ENCODE data around the gene SLC39A6.
"Not testable (repeated sequence)": the region's sequence is repeated elsewhere in the genome, so short reads cannot be mapped to it uniquely, and the experiment has no call there.

Gene SLC39A6

DNA sequence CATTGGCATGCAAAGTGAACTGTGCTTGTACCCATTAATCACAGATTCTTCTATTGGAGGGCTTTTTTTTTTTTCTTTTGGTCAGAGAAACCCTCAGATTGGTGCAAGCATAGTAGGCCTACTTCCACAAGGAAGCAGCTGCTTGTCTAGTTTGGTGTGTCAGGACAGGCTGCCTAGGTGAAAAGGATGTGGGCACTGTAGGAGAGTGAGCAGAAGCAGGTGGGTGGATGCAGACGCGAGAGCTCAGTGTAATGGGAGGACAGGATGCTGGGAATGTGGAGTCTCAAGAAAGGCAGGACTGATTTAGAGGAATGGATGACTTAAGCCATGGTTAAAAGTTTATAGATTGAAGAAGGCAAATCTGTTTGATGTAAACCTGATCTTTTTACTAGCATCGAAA lies 3.6 kb upstream of the SLC39A6 start:
- DNase-seq, result no peak

DNA sequence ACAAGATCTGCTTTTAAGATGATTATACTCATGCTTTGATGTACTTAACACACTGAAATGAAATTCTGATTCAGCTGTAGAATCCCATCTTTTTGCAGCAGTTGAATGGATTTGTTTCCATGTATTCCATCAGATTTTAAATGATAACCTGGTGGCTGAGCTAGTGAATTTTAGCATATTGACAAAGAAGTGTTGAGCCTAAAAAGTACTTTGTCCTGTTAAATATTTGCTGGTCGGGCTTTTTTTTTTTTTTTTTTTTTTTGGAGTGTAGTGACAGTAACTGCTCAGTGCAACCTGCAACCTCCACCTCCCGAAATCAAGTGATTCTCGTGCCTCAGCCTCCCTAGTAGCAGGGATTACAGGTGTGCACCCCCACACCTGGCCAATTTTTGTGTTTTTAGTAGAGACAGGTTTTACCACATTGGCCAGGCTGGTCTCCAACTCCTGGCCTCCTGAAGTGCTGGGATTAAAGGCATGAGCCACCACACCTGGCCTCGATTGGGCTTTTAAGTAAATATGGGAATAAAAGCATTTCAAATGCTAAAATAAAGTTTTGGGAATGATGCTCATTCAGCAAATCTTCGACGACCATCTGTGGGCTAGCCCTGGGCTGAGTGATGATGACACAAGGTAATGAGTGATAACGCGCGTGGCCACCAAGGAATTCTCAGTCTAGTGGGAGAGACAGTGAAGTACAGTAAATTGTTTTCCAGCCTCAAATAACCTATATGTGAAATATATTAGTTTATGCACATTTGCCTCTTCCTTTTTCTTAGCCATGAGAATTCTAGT lies 2.7 kb upstream of the SLC39A6 start:
- DNase-seq, result no peak

DNA sequence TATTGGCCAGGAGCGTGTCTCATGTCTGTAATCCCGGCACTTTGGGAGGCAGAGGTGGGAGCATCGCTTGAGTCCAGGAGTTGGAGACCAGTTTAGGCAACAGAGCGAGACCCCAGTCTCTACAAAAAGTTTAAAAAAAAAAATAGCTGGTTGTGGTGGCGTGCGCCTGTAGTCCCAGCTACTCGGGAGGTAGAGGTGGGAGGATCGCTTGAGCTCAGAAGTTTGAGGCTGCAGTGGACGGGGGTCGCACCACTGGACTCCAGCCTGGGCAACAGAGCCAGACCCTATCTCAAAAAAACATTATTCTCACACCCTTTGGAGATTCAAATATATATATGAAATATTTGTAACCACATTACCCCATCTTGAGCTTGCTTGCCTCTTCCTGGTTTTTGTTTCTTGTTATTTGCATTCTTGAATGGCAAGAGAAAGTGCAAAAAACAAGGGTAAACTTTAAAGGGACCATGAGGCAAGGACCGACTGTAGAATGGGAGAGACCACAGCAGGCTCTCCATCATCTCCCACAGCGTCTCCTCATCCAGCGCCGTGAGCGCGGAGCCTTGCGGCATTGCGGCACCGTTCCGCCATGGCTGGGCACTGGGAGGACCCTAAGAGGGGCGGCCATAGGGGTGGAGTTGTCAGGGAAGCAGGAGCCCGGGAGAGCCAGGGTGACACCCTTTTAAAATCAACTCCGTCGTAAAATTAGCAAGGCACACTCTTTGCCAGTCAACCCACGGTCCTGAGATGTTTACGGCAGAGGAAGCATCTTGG lies 1.9 kb upstream of the SLC39A6 start:
- DNase-seq, result no peak

DNA sequence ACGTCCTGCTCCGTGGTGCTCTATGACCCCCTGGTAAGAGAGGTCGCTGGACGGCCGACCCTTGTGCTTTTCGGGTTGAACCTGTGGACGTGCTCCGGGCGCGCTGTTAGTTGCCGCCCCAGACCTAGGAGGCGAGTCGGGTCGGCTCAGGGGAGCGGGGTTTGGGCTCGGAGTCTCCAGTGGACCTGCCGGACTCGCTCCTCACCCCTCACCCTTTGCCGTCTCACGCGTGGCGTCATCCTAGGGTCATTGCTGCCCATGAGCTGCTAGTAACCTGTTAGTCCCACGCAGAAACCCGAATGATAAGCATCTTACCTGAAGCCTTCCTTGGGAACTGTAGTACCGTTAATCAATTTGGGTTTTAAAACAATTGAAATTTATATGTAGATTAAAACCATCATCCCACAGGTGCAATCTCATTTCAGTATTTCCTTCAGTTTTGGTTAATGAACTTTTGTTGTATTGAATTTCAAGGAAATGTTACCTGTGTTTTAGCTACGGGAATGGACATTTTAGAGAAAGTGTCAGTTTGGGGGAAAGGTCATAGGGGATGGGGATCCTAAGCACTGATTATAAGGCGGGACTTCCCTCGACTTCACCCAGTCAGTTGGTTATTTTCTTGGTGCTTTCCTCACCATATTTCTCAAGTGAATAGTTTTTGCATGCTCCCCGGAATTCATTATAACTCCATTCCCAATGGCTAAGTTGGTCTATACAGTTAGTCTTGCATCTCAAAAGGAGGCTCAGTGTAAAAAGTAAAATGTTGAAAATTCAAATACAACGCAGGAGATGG lies 1.1 kb upstream of the SLC39A6 start:
- DNase-seq, result no peak

DNA sequence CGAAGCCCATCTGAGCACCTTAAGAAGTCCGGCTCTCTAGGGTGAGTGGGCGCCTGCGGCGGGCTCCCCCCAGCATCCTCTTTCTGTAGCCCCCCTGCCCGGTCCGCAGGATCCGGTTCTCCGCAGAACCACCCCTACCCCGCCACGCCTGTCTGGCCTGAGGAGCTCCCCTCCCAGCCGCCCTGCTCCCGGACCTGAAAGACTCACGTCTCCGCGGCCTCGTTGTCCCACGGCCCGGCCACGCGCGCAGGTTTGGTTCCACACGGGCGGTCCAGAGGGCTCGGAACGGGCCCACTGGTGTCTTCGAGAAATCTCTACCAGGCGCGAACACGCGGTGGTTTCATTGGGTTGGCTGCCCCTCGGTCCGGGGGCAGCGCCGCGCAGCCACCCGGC lies 237 bp downstream of the SLC39A6 start:
- no peak for DNase-seq

GRCh38 chr18:36128530-36128870 lies 640 bp downstream of the SLC39A6 start:
- DNase-seq, result no peak

- no peak for DNase-seq
These were observed 1.2 kb downstream of the SLC39A6 start for GRCh38 chr18:36127836-36128529.

DNA sequence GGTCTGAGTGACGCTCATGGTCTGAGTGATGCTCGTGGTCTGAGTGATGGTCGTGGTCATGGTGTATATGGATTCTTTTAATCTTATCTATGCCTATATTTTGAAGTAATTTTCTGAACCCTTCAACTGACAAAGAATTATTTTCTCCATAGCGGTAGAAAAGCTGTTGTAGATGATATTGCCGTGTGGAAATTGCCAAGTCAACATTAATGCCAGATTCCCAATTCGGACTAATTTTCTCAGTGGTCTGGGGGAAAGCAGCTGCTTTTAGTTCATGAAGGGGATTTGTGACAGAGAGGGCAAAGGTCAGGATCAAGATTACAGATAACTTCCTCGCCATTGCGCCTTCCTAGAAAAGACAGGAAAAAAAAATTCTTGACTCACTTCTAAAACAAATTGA lies 2.5 kb downstream of the SLC39A6 start:
- no peak for DNase-seq

- DNase-seq, result no peak
These were observed 4.3 kb downstream of the SLC39A6 start for GRCh38 chr18:36124841-36125240.

- no peak for DNase-seq
These were observed 8.8 kb downstream of the SLC39A6 start for GRCh38 chr18:36120297-36120696.

DNA sequence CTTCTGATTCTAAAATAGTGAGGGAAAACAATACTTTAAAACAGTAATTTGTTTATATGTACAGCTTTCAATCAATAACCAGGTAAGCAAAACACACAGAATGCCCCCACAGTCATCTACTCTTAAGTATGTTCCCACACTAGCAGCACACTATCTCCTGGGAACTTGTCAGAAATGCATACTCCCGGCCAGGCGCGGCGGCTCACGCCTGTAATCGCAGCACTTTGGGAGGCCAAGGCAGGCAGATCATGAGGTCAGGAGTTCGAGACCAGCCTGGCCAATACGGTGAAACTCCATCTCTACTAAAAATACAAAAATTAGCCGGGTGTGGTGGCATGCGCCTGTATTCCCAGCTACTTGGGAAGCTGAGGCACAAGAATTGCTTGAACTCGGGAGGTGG lies 12.4 kb downstream of the SLC39A6 start:
- DNase-seq, result not testable (repeated sequence)

DNA sequence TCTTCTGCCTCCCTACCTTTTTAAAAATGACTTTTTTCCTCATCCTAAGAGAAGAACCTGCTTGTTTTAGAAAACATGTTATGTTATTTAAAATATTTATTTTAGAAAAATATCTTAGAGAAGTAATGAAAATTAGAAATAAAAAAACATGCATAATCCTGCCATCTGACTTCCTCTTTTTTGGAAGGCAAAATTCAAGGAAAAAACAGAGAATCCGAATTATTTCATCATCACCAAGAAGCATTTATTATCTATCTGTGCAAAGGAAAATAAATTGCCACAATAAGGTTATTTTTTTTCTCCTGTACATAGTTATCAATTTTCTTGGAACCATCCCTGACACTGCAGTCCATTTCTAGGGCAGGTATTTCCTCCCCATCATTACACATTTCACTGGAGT lies 14.4 kb downstream of the SLC39A6 start:
- no peak for DNase-seq

GRCh38 chr18:36114251-36114650 lies 14.9 kb downstream of the SLC39A6 start:
- DNase-seq, result no peak

DNA sequence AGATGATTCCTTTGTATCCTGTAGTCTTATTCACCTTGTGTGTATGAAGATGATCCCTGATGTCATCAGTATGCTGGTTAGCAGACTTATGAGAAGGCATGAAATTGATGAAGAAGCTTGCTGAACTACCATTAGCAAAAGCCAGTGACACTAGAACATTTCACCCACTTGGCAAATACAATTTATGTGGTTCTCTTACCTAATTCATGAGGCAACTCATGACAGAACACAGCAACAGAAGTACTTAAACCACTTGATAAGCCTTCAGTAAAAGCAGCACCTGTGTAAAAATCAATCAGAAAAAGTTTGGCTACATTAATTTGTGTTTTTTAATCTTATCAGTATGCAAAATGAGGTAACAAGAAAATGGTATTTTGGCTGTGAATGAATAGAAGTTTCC lies 16.8 kb downstream of the SLC39A6 start:
- DNase-seq, result no peak

DNA sequence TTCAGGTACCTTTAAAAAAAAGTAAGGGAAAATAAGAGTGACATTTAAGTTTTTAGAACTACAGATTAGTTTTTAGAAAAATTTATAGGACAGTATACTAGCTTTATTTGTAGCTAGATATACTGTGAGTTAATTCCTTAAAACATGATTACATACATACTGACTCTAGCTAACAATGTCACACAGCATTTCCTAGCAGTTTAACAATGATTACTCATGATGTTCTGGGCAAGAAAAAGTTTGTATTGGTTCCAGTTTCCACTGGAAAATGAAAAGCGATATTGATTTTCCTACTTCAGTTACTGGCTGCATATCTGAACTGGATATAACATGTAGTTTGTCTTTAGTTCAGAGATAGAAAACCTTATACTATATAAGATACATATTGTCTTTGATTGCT lies 19.4 kb downstream of the SLC39A6 start:
- no peak for DNase-seq

DNA sequence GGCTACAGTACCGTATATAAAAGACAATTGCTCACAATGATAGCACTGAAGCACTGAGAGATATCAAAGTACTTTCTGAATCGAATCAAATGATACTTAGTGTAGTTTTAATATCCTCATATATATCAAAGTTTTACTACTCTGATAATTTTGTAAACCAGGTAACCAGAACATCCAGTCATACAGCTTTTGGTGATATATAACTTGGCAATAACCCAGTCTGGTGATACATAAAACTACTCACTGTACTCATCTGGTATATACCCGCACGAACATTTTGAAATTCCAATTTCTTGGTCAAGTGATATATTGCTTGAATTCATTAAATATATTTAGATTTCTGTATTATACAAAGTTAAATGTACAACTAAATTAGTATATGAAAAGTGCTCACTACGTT lies 20.5 kb downstream of the SLC39A6 start:
- DNase-seq, result no peak

- DNase-seq, result no peak
These were observed 20.9 kb downstream of the SLC39A6 start for GRCh38 chr18:36108196-36108595.

GRCh38 chr18:36107477-36107876 lies 21.7 kb downstream of the SLC39A6 start:
- DNase-seq, result no peak

GRCh38 chr18:36104749-36105148 lies 24.4 kb downstream of the SLC39A6 start:
- no peak for DNase-seq

GRCh38 chr18:36101943-36102342 lies 27.2 kb downstream of the SLC39A6 start:
- DNase-seq, result no peak

- no peak for DNase-seq
These were observed 29.8 kb downstream of the SLC39A6 start for GRCh38 chr18:36099311-36099710.

DNA sequence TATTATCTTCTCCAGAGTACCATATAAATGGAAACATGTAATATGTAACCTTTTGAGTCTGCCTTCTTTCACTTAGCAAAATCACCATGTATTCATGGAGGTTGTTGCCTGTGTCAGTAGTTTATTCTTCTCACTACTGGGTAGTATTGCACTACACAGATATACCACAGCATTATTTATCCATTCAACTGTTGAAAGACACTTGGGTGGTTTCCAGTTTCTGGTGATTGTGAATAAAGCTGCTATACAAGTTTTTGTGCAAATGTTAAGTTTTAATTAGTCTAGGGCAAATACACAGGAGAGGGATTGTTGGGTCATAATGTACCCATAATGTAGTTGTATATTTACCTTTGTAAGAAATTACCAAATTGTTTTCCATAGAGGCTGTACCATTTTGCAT lies 32.2 kb downstream of the SLC39A6 start:
- DNase-seq, result no peak

DNA sequence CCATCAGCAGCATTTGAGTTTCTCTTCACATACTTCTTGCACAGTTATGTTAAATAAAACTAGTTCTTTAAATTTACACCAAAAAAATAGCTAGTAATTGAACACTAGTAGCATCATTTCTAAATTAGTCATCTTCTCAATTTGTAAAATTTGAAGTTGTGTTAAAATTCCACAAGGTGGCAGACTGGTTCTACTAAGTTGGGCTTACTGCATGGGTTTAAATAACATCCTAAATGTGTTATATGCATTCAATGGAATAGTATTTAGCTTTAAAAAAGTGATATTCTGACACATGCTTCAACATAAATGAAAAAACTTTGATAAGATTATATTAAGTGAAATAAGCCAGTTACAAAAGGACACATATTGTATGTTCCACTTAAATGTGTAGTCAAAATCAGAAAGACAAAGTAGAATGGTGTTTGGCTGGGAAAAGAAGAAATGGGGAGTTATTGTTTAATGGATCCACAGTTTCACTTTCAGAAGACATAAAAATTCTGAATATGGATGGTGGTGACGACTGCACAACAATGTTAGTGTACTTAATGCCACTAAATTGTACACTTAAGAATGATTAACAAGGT lies 33.1 kb downstream of the SLC39A6 start:
- no peak for DNase-seq
